ENCODE measurements around the gene FAAP20.

DNA sequence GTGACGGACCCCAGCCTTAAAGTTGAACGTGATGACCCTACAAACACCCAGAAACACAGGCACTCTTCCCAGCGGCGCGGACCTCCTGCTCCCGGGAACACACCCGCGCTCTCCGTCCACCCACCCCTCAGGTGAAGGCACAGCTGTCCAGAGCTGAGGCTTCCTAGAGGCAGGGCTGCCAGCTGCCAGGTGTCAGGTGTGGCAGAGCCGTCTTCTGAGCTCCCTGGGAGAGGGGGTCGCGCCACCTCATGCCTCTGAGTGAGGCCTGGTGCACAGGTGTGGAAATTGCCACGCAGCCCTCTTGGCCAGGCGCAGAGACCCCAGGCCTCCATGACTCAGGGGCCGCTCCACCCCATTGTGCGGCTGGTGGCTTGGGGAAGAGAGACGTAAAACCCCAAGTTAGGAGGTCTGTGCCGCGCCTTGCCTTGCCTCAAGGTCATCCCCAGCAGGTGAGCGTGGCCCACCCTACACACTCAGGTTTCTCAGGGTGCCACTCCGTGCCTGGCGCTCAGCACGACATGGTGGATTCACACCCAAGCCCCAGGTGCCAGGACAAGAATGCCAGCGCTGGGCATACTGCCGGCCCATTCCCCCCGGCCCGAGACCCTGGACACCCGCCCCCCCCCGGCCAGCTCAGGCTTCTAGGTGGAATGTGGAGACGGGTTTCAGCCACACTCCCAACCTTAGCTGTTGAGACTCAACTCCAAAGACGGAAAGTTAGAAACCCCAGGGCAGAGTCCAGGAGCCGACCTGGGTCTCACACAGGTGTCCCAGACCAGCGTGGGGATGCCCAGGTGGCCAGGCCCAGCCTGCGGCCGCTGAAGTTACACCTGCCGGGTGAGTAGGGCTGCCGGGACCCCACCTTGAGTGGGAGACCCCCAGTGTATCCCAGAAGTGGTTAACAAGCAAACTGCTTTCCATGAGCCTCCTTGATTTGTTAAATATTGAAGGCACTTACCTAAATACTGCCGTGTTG is 8.4 kb downstream of the FAAP20 start:
- no peak for TF ChIP-seq POLR2A (IDR thresholded peaks at IDR 0.05)
- no peak for TF ChIP-seq CTCF (IDR thresholded peaks at IDR 0.05)

Data from Peyer's patch (tissue), 4 donors.